GM13976 (cell line): ENCODE data around the gene FAM25G.
"Not testable (repeated sequence)": the region's sequence is repeated elsewhere in the genome, so short reads cannot be mapped to it uniquely, and the experiment has no call there.

Source experiments
- DNase-seq: peaks from one replicate; pipeline ENCODE4 v3.0.0; 2012; ENCODE audit warnings: low spot score
- in situ Hi-C: fragments of 300-500 bp; cut with MboI; formaldehyde crosslinking; loops from one replicate; pipeline ENCODE4 v1.12.0; 2022; ENCODE audit warnings: low sequenced_read_pairs, mixed read lengths, inconsistent platforms; ENCODE audit not compliant: unreplicated experiment

FAM25G gene

DNA sequence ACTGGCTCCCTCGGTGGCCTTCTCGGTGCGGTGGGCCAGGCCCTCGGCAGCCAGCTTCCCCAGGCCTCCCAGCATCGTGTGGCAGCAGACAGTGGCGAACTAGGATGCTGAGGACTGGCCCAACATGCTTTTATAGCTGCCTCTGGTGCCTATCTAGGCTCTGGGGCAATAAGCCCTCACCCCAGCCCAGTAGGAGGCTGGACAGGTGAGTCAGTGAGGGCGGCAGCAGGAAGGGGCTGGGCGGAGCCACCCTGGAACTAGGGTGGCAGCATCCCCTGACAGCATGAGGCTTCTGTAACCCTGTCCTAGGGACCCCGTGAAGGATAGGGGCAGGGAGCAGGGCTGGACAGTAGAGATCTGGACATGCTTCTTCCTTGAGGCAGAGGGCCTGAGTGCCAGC is at the start of gene FAM25G:
FAM25G (minus strand) TSS at position 101 of the 400 bp plus-strand sequence; CDS start at position 75, 26 bp downstream.
- DNase-seq, in situ Hi-C loops: not testable (repeated sequence)

- DNase-seq, in situ Hi-C loops: not testable (repeated sequence)
These were observed 44.9 kb upstream of the FAM25G start for GRCh38 chr10:47536430-47536829.

DNA sequence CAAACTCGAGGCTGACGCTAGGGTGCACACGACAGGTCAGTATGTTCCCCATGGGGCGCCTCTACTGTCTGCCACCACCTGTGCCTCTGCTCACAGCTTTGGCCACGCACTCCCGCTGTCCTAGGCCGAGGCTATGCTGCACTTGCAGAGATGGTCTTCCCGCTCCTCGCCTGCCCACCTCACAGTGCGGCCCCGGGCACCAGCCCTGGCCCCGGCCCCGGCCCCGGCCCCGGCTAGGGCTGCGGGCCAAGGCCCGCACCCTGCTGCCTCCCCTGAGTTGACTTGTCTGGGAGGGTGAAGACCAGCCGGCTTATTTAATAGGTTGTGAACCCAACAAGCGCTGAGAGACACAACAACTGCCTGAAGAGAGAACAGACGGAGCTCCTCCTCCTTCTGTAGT is 32.0 kb upstream of the FAM25G start, which contains the start of gene AGAP9:
AGAP9 (minus strand) TSS at position 164 of the 400 bp plus-strand sequence; CDS start at position 52, 112 bp downstream.
- DNase-seq, in situ Hi-C loops: not testable (repeated sequence)

GRCh38 chr10:47502313-47502712 is 10.8 kb upstream of the FAM25G start:
- in situ Hi-C loops = not testable (repeated sequence)

GRCh38 chr10:47494226-47494625 is 2.7 kb upstream of the FAM25G start:
- DNase-seq, in situ Hi-C loops: not testable (repeated sequence)

More at GRCh38 chr10:47502313-47502712, 10.8 kb upstream of the FAM25G start:
- not testable (repeated sequence) for DNase-seq

GRCh38 chr10:47489630-47490029 is 1.9 kb downstream of the FAM25G start:
- DNase-seq, in situ Hi-C loops: not testable (repeated sequence)

- DNase-seq, in situ Hi-C loops: not testable (repeated sequence)
These were observed 5.6 kb downstream of the FAM25G start for GRCh38 chr10:47485943-47486342.

DNA sequence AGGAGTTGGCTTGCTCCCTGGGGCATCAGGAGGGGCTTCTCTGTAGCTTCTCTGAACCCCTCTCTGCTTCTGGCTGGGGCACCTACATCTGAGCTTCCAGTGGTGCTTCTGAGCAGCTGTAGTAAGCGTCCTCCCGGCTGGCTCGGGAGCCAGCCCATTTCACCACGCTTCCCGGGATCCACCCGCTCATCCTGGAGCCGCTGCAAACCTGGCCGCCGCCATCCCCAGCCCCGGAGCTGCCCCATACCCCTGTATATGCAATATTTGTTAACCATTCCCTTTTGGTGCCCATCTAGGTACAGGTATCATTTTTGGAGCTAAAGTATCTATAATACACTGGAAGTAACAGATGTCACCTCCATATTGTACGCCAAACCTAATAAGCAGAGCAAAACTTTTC is 6.7 kb downstream of the FAM25G start:
- DNase-seq, in situ Hi-C loops: not testable (repeated sequence)

DNA sequence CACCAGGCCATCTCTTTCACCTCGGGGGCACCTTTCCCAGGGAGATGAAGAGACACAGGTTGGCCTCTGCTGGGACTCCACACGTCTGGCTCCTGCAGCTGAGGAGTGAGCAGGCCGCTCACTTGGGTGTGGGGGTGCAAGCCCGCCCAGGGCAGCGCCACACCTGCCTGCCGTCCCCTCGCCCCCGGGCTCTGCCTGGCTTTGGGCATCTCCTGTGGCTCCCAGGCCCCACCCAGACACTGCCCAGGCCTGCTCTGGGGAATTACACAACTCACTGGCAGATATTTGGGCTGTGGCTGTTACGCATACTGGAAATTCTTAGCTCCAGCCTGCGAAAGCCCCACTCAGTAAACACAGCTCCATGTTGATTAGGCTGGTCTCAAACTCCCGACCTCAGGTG is 7.6 kb downstream of the FAM25G start, which contains the start of gene ANXA8:
ANXA8 (minus strand) TSS at position 193 of the 400 bp plus-strand sequence; CDS start at position 11, 182 bp downstream.
- DNase-seq, in situ Hi-C loops: not testable (repeated sequence)

- in situ Hi-C loops, DNase-seq: not testable (repeated sequence)
These were observed 9.1 kb downstream of the FAM25G start for GRCh38 chr10:47482367-47482766.

GRCh38 chr10:47481768-47482181 is 9.7 kb downstream of the FAM25G start:
- in situ Hi-C loops, DNase-seq: not testable (repeated sequence)

DNA sequence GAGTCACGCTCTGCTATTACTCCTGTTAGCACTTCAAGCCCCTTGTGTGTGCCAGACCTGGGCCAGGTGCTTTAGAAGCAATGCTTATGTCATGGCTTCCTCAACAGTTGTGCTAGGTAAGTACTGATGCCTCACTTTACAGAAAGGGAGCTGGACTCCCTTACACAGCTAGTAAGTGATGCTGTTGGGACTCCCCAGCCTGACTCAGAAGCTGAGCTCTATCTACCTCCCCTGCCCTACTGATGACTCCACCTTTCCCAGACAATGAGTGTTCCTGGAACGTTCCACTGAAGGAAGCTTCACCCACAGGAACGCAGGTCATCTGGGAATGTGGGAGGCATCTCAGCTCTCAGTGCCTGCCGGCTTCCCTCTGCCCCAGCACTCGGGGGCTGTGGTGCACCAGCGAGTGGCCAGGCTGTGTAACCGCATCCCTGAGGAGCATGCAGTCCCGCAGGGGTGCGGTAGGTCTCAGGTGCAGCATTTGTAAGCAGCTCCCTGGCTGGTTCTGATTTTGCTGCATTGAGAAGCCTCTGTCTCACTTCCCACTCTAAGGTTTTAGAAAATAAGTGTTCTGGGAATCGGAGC is 10.2 kb downstream of the FAM25G start:
- in situ Hi-C loops, DNase-seq: not testable (repeated sequence)

DNA sequence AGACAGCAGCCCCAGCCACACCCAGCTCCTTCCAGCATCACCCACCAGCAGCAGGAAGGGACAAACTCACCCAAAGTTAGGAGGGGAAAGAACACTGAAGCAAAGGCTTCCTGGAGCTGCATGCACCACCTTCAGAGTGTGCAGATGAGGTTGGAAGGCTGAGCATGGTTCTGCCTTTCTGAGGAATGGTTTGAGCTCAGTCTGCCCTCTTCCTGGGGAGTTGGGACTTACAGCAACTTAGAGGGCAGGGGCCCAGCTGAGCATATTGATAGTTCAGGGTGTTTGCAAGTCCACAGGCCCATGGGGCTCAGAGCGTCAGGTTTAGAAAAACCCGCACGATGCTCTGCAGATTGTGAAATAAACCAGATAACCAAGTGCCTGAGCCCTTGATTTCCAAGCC is 11.4 kb downstream of the FAM25G start:
- DNase-seq, in situ Hi-C loops: not testable (repeated sequence)

GRCh38 chr10:47478114-47478513 is 13.4 kb downstream of the FAM25G start:
- DNase-seq, in situ Hi-C loops: not testable (repeated sequence)

- DNase-seq, in situ Hi-C loops: not testable (repeated sequence)
These were observed 14.4 kb downstream of the FAM25G start for GRCh38 chr10:47477078-47477477.

- DNase-seq, in situ Hi-C loops: not testable (repeated sequence)
These were observed 16.4 kb downstream of the FAM25G start for GRCh38 chr10:47475101-47475500.

GRCh38 chr10:47473516-47473915 is 18.0 kb downstream of the FAM25G start:
- in situ Hi-C loops, DNase-seq: not testable (repeated sequence)

- DNase-seq, in situ Hi-C loops: not testable (repeated sequence)
These were observed 18.9 kb downstream of the FAM25G start for GRCh38 chr10:47472647-47473046.

DNA sequence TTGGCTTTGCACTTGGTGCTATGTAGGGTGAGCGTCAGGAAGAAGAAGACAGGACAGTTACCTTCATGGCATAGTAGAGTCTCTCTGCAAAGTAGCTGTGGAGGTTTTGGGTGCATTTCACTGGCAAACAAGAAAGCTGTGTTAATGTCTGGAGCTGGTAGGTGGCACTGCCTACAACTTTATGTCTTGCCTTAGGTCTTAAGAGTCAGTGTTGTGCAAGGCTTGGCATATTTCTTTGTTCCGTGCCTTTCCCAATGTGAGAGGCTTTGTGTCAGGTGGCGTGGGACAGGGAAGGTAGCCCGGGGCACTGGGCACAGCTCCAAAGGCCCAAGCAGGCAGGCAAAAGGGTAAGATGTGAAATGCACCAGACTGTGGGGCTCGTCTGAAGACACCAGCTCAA is 19.4 kb downstream of the FAM25G start:
- DNase-seq, in situ Hi-C loops: not testable (repeated sequence)
